Measurements from ENCODE around the gene RALGAPA2.

GRCh38 chr20:20461551-20461950, 250.9 kb downstream of the RALGAPA2 start:
- TF ChIP-seq POLR2AphosphoS5 (IDR thresholded peaks at IDR 0.05) (no peak), CTCF (IDR thresholded peaks at IDR 0.05 in 8 of 11, conservative IDR thresholded peaks at IDR 0.05 in 3 of 11) (no peak), POLR2A (IDR thresholded peaks at IDR 0.05) (no peak)

Data from spleen (tissue), 7 donors.